Measurements from ENCODE around the gene DOCK2. TPM values are rescaled to one million over a fixed set of nuclear protein-coding genes. Genes with fewer than 3 reads are reported as not detected.

The DOCK2 gene
- total RNA-seq, 4 donors from 2014 or later, result 3.1 to 3.9 (median 3.3) TPM

DNA sequence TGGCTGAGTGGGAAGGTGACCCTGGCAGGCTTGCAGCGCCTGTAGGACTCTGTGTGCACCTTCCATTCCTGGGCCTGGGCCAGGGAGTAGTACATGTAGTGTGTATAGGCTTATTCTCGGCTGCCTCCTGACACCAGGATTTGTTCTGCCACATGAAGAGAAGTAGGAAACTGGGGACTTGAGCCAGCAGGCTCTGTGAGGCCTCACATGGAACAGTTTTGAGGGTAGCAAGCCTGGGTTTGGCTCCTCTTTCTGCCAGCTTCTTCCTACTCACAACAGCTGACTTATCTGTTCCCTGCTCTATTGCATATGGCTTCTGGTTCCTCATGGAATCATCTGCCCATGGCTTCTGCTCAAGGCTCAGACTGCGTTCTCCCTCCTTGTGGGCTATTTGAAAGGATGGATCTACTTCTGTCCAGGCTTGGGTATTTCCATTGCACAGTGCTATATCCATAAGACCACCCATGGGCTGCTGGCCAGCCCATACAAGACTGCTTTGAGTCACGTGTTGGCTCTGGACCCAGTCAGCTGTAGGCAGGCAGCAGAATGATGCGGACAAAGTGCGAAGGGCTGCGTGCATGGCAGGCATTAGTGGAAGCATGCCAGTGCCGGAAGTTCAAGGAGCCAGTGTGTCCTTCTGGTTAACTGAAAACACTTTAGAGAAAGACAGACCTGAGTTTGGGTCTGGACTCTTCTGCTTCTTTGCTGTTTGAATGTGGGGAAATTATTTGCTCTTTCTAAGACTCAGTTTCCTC is 354.2 kb downstream of the DOCK2 start:
- 73 to 83% methylated on average over 8 of the region's 8 CpGs for WGBS, 2 donors
- intact Hi-C loops (cut with DNase I; ENCODE audit: low total_unique reads), result no loop called here
- H3K4me3 ChIP-seq (ENCODE audit: low read depth, poor library complexity, severe bottlenecking), result no peak overlapping the region
- TF ChIP-seq POLR2A (IDR thresholded peaks at IDR 0.05), result no peak
- TF ChIP-seq, protein P1, sequence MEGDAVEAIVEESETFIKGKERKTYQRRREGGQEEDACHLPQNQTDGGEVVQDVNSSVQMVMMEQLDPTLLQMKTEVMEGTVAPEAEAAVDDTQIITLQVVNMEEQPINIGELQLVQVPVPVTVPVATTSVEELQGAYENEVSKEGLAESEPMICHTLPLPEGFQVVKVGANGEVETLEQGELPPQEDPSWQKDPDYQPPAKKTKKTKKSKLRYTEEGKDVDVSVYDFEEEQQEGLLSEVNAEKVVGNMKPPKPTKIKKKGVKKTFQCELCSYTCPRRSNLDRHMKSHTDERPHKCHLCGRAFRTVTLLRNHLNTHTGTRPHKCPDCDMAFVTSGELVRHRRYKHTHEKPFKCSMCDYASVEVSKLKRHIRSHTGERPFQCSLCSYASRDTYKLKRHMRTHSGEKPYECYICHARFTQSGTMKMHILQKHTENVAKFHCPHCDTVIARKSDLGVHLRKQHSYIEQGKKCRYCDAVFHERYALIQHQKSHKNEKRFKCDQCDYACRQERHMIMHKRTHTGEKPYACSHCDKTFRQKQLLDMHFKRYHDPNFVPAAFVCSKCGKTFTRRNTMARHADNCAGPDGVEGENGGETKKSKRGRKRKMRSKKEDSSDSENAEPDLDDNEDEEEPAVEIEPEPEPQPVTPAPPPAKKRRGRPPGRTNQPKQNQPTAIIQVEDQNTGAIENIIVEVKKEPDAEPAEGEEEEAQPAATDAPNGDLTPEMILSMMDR (IDR thresholded peaks at IDR 0.05), result no peak
- DNase-seq (ENCODE audit: low spot score in 2 of 2), result no peak

DNA sequence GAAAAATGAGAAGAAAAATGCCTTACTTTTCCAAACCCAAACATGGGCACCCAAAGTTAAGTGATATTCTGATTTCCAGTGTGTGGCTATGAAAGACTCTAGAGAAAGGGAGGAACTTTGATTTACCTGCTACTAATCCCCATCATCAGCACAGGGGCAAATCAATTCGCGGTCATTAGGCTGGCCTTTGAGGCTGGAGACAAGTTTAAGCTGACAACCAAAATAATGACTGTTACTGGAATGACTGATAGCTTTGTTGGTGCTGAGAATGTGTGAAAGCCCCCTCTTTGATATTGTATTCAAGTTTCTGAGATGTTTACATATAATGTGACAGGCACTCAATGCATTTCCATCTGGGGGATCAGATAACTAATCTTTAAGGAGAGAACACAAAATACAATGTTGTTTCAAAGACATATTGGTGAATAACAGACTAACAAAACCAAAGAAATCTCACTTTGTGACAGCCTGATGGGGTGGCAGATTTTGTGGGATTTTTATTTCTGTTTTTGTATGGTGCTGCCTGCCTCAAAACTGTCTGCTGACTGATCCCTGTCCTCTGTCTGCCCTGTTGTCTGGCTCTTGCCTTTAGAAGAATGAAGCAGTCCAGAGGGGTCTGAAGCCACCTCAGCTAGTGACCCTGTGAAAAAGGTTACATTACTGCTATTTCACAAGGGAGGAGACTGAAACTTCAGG is 355.9 kb downstream of the DOCK2 start:
- no peak for TF ChIP-seq POLR2A (IDR thresholded peaks at IDR 0.05)
- TF ChIP-seq, protein P1 (IDR thresholded peaks at IDR 0.05), result no peak
- no peak overlapping the region for H3K4me3 ChIP-seq (ENCODE audit: low read depth, poor library complexity, severe bottlenecking)
- intact Hi-C loops (cut with DNase I; ENCODE audit: low total_unique reads), result no loop called here
- DNase-seq (ENCODE audit: low spot score in 2 of 2), result no peak
- WGBS, 2 donors, result 98% methylated on average over 2 of the region's 2 CpGs

DNA sequence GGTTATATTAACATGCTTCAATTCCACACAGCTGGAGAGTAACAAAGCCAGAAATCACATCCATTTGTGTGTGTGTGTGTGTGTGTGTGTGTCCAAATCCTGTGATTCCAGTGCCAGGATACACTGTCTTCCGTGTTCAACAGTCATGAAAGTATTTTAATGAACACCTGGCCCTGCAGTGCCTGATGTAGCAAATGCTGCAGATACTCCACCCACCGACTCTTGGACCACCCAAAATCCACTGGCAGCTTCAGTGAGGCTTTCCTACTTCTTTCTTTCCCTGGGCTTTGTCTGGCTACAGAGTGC is 356.4 kb downstream of the DOCK2 start:
- 35 to 38% methylated on average over 2 of the region's 2 CpGs for WGBS, 2 donors
- intact Hi-C loops (cut with DNase I; ENCODE audit: low total_unique reads), result no loop called here
- TF ChIP-seq POLR2A (IDR thresholded peaks at IDR 0.05), result no peak
- TF ChIP-seq, protein P1 (IDR thresholded peaks at IDR 0.05), result no peak
- no peak overlapping the region for H3K4me3 ChIP-seq (ENCODE audit: low read depth, poor library complexity, severe bottlenecking)
- no peak for DNase-seq (ENCODE audit: low spot score in 2 of 2)

DNA sequence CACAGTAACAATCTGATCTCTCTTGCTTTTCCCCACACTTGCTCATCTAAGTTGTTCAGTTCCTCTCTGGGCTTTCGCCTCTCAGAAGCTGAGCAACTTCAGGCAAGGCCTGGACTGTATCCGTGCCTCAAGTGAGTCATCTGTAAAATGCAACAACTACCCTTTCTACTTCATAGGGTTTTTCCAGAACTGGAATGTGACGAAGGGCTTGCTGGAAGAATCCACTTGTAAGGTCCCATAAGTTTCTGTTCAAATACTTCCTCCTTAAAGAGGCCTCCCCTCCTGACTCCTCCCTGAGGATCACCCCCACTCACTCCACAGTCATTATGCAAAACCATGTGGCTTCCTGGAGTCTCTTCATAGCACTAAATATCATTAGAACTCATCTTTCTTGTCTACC is 360.7 kb downstream of the DOCK2 start:
- H3K4me3 ChIP-seq (ENCODE audit: low read depth, poor library complexity, severe bottlenecking), result no peak overlapping the region
- WGBS, 2 donors, result 88 to 94% methylated on average over 3 of the region's 3 CpGs
- intact Hi-C loops (cut with DNase I; ENCODE audit: low total_unique reads), result no loop called here
- TF ChIP-seq, protein P1 (IDR thresholded peaks at IDR 0.05), result no peak
- no peak for TF ChIP-seq POLR2A (IDR thresholded peaks at IDR 0.05)
- no peak for DNase-seq (ENCODE audit: low spot score in 2 of 2)

- TF ChIP-seq, protein P1 (IDR thresholded peaks at IDR 0.05), result no peak
- TF ChIP-seq POLR2A (IDR thresholded peaks at IDR 0.05), result no peak
- intact Hi-C loops (cut with DNase I; ENCODE audit: low total_unique reads), result no loop called here
- 83 to 93% methylated on average over 3 of the region's 3 CpGs for WGBS, 2 donors
- no peak for DNase-seq (ENCODE audit: low spot score in 2 of 2)
- no peak overlapping the region for H3K4me3 ChIP-seq (ENCODE audit: low read depth, poor library complexity, severe bottlenecking)
Measured at GRCh38 chr5:169999621-170000020, 362.5 kb downstream of the DOCK2 start.

Data from lower leg skin (tissue), 4 donors.